DND-41 (cell line): ENCODE data around the gene CUL5.
"Not testable (repeated sequence)": the region's sequence is repeated elsewhere in the genome, so short reads cannot be mapped to it uniquely, and the experiment has no call there.

Source experiments
- ATAC-seq: fragments of 200-7000 bp; cut with Tn5 transposase; 3 replicates; pipeline ENCODE4 v1.9.1; 2021; ENCODE audit warnings: low read depth; ENCODE audit not compliant: insufficient read depth
- DNase-seq: peaks from one replicate; pipeline ENCODE4 v3.0.0-alpha.2; 2020
- H2AFZ ChIP-seq: 2 replicates; pipeline ENCODE4 v1.6.0; 2012; ENCODE audit warnings: low read depth, low read length
- H3K27ac ChIP-seq: 2 replicates; pipeline ENCODE4 v1.5.1; 2012; ENCODE audit warnings: low read length, inconsistent platforms
- H3K27me3 ChIP-seq: fragments of 200-600 bp; sonication (generic); 2 replicates; pipeline ENCODE4 v1.6.0; 2012; ENCODE audit warnings: low read length, mild to moderate bottlenecking, inconsistent platforms; ENCODE audit not compliant: insufficient read depth, poor library complexity
- H3K36me3 ChIP-seq: 2 replicates; pipeline ENCODE4 v1.5.1; 2012; ENCODE audit warnings: low read length, inconsistent platforms; ENCODE audit not compliant: insufficient read depth
- H3K4me1 ChIP-seq: 2 replicates; pipeline ENCODE4 v1.5.1; 2012; ENCODE audit warnings: mild to moderate bottlenecking, low read length; ENCODE audit not compliant: insufficient read depth
- H3K4me2 ChIP-seq: 2 replicates; pipeline ENCODE4 v1.6.0; 2012; ENCODE audit warnings: mild to moderate bottlenecking, moderate library complexity, low read length, inconsistent platforms; ENCODE audit not compliant: insufficient read depth
- H3K4me3 ChIP-seq, 2 experiments: fragments of 200-600 bp in 1 of 2; shearing (Covaris generic) in 1 of 2; 2 replicates each; pipeline ENCODE4 v1.5.1; 2012 to 2016; ENCODE audit warnings: inconsistent platforms in 2 of 2, low read length in 2 of 2, mild to moderate bottlenecking in 2 of 2, low read depth in 1 of 2, moderate library complexity in 1 of 2
- H3K79me2 ChIP-seq: 2 replicates; pipeline ENCODE4 v1.6.0; 2012; ENCODE audit warnings: low read length, inconsistent platforms; ENCODE audit not compliant: insufficient read depth
- H3K9ac ChIP-seq: 2 replicates; pipeline ENCODE4 v1.6.0; 2012; ENCODE audit warnings: low read depth, mild to moderate bottlenecking, inconsistent platforms, low read length, moderate library complexity
- H3K9me3 ChIP-seq: 2 replicates; pipeline ENCODE4 v1.5.1; 2012; ENCODE audit warnings: low read length, moderate library complexity, mild to moderate bottlenecking, inconsistent platforms; ENCODE audit not compliant: insufficient read depth, severe bottlenecking
- H4K20me1 ChIP-seq: 2 replicates; pipeline ENCODE4 v1.6.0; 2012; ENCODE audit warnings: low read length; ENCODE audit not compliant: insufficient read depth
- EZH2 ChIP-seq: IDR thresholded peaks from 3 replicates; pipeline ENCODE4 v1.6.1; 2012; ENCODE audit warnings: borderline replicate concordance, low read depth, mild to moderate bottlenecking, moderate library complexity, low read length, inconsistent platforms; ENCODE audit not compliant: severe bottlenecking
- TF ChIP-seq, protein P1 (sequence below): IDR thresholded peaks from 2 replicates; pipeline ENCODE4 v1.5.1; 2012; ENCODE audit warnings: borderline replicate concordance, low read length, moderate library complexity, mild to moderate bottlenecking; ENCODE audit not compliant: poor library complexity, severe bottlenecking; ENCODE audit errors: extremely low read depth

CUL5 gene

GRCh38 chr11:108117746-108118371 is 109.2 kb downstream of the CUL5 start:
- no peak for DNase-seq
- ATAC-seq = no peak
- Histone ChIP-seq H3K36me3 (no peaks in the 10 kb centered on the region), H3K79me2 (peaks cover 9% of the 10 kb centered on the region), H3K9me3 (no peaks in the 10 kb centered on the region), H3K27me3 (no peaks in the 10 kb centered on the region), H3K4me1 (peaks cover 17% of the 10 kb centered on the region), H3K4me3 (no peak overlapping the region), H2AFZ (no peak overlapping the region), H3K4me2 (no peak overlapping the region), H3K27ac (no peak overlapping the region), H3K9ac (no peak overlapping the region), H4K20me1 (no peaks in the 10 kb centered on the region; the same call in 1 of the 2 replicates)
- TF ChIP-seq, protein P1, sequence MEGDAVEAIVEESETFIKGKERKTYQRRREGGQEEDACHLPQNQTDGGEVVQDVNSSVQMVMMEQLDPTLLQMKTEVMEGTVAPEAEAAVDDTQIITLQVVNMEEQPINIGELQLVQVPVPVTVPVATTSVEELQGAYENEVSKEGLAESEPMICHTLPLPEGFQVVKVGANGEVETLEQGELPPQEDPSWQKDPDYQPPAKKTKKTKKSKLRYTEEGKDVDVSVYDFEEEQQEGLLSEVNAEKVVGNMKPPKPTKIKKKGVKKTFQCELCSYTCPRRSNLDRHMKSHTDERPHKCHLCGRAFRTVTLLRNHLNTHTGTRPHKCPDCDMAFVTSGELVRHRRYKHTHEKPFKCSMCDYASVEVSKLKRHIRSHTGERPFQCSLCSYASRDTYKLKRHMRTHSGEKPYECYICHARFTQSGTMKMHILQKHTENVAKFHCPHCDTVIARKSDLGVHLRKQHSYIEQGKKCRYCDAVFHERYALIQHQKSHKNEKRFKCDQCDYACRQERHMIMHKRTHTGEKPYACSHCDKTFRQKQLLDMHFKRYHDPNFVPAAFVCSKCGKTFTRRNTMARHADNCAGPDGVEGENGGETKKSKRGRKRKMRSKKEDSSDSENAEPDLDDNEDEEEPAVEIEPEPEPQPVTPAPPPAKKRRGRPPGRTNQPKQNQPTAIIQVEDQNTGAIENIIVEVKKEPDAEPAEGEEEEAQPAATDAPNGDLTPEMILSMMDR = peak; percentile 66
- TF ChIP-seq EZH2 = no peak

GRCh38 chr11:108120936-108121273 is 112.2 kb downstream of the CUL5 start:
- H3K27ac ChIP-seq, ATAC-seq: not testable (repeated sequence)
- H2AFZ ChIP-seq = peak overlapping the region; percentile 69; the same call in 1 of the 2 replicates

DNA sequence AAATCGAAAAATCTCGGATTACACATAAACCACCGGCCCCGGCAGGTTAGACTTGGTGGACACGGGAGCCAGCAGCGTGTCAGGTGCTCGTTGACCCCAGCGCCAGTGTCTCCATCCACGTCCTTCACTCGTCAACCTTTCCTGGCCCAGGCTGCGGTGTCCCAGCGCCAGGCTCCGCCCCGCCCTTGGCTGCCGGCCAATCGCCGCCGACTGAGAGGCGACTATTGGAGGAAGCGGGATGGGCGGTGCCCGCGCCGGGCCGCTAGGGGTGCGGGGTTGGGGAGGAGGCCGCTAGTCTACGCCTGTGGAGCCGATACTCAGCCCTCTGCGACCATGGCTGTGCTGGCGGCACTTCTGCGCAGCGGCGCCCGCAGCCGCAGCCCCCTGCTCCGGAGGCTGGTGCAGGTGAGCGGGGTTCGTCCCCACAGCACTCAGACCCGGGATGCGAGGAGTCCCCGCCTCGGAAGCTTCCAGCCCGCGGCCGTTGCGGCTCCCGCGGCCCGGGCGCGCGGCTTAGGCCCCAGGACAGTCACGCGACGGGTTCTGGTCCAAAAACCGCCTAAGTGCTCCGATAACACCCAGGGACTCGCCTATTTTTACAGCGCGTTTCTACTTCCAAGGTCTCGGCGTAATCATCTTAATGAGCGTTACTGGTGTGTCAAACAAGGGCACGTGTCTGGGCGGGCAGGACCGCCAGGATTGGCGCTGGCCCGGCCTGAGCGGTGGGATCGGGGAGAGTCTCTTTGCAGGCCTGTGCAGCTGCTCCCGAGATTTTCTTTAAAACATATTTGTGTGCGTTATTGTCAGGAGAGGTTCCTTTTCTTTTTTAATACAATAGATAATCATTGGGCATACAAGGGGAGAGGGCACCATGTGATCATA is 112.8 kb downstream of the CUL5 start, which contains the start of gene ACAT1:
Gene ACAT1, plus strand, starts transcription at position 294 of the 882 bp plus-strand sequence. Its CDS starts 40 bp downstream, at position 334.
- Histone ChIP-seq H3K79me2 (peaks cover 28% of the 10 kb centered on the region), H3K4me1 (peaks cover 35% of the 10 kb centered on the region), H3K4me3 (peak within 1 kb of the TSS; percentile 54 to 69), H2AFZ (peak within 1 kb of the TSS; percentile 79), H4K20me1 (no peaks in the 10 kb centered on the region), H3K27ac (peak within 1 kb of the TSS; percentile 67), H3K36me3 (no peaks in the 10 kb centered on the region), H3K9ac (peak within 1 kb of the TSS; percentile 73), H3K4me2 (peak within 1 kb of the TSS; percentile 81), H3K9me3 (no peaks in the 10 kb centered on the region), H3K27me3 (no peaks in the 10 kb centered on the region)
- DNase-seq (peak; percentile 89), ATAC-seq (peak; percentile 96)
- no peak for TF ChIP-seq EZH2
- TF ChIP-seq, protein P1 = no peak

More at GRCh38 chr11:108120936-108121273, 112.2 kb downstream of the CUL5 start:
- H3K27me3 ChIP-seq, H3K9me3 ChIP-seq, DNase-seq, H3K36me3 ChIP-seq, H4K20me1 ChIP-seq: not testable (repeated sequence)
- peak overlapping the region; percentile 73 for H3K9ac ChIP-seq
- H3K79me2 ChIP-seq = peaks cover 24% of the 10 kb centered on the region
- H3K4me2 ChIP-seq = peak overlapping the region; percentile 81
- H3K4me1 ChIP-seq = peaks cover 35% of the 10 kb centered on the region
- H3K4me3 ChIP-seq = peak overlapping the region in 1 of 2 experiments; percentile 69; a peak in 3 of 4 replicates

- no peak for ATAC-seq
- Histone ChIP-seq H3K79me2 (peaks cover 29% of the 10 kb centered on the region), H3K36me3 (no peaks in the 10 kb centered on the region), H3K4me3 (peak overlapping the region; percentile 54 to 69), H4K20me1 (no peaks in the 10 kb centered on the region), H3K9me3 (no peaks in the 10 kb centered on the region), H3K9ac (peak overlapping the region; percentile 73), H3K27me3 (no peaks in the 10 kb centered on the region), H3K4me1 (peaks cover 35% of the 10 kb centered on the region), H2AFZ (peak overlapping the region; percentile 79), H3K27ac (peak overlapping the region; percentile 67), H3K4me2 (peak overlapping the region; percentile 81)
- TF ChIP-seq, protein P1 = no peak
- no peak for TF ChIP-seq EZH2
- no peak for DNase-seq
These were observed 113.5 kb downstream of the CUL5 start for GRCh38 chr11:108122166-108122628.
